HG03196 (cell line): Measurements from ENCODE around the gene PKD2L2.
"Not testable (repeated sequence)": the region's sequence is repeated elsewhere in the genome, so short reads cannot be mapped to it uniquely, and the experiment has no call there.

Experiments
- ATAC-seq: cut with Tn5 transposase; IDR thresholded peaks from one replicate; pipeline ENCODE4 v1.9.1; 2021; ENCODE audit not compliant: unreplicated experiment

The PKD2L2 gene

DNA sequence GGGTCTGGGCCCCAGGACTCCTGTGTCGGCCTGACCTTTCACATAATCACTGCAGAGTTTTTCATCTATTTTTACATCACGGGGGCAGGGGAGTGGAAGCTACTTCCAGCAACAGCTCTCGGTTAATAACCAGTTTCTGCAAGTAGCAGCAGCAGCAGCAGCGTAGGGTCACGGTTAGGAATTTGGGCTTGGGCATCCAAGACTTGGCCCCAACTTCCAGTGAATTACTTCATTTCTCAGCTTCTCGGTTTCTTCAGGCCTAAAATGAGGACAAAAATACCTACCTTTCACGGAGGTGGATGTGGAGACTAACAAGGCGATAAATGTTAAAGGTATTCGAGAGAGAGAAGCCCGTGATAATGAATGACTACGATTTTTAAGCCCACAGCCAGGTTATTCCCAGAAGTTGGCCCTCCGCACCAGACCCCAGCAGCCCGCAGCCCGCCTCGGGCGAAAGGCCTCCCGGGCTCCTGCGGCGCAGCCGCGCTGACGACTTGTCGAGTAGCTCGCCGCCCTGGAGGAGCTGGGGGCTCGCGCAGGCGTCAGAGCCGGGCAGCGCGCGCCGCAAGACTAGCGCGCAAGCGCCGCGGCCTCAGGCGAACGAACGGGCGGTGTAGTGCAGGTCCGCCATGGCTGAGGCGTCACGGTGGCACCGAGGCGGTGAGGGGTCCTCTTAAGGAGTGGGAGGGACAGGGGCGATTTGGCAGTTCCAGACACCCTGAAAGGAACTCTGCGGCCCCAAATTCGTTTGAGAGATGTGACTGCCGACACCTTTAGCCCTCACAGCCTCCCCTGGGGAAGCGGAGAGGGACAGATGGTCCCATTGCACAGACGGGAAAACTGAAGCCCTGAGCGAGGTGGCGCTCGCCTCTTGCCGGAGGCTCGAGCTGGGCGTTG, at the start of gene PKD2L2:
TSS of gene PKD2L2 (plus strand) at position 595 of the 897 bp plus-strand sequence. CDS start at position 630, 35 bp downstream.
- ATAC-seq: peak; percentile 92

DNA sequence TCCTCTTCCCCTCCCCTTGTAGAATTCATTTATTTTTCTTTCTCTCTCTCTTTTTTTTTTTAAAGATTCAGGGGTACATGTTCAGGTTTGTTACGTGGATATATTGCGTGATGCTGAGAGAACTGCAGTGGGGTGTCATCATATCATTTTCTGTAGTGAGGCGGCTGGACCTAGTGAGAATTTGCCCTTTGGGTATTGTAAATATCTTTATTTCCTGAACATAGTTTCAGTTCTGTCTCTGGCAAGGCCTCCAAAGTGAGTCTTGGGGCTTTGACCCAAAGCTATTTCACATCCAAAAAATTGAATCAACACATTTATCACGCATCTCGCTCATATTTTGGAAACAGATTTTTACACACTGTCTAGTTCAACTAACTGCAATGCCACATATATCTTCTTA, 47.0 kb upstream of the PKD2L2 start:
- ATAC-seq: no peak

DNA sequence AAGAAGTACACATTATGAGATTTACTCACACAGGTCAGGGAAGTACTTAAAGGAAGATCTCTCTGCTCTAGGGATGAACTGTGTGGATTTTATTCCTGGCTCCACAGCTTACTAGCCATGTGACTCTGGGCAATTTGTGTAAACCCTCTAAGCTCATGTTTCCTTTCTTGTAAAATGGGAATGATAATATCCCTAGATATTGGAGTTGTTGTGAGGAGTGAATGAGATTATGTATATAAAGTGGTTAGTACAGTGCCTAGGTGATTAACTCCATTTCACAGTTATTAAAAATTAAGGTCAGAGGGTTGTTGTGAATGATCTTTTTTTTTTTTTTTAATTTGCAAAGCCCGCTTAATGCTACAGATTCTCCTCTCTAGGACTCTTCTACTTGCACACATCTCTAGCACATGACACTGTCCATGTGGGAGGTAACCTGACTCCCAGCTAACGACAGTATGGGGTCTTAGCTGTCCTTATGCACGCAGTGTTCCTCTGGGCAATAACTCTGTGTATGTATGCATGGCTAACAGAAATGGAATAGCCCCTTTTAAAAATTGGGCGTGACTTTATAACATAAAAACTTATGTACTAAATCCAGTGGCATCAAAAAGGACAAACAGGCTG, 45.5 kb upstream of the PKD2L2 start:
- ATAC-seq: no peak

DNA sequence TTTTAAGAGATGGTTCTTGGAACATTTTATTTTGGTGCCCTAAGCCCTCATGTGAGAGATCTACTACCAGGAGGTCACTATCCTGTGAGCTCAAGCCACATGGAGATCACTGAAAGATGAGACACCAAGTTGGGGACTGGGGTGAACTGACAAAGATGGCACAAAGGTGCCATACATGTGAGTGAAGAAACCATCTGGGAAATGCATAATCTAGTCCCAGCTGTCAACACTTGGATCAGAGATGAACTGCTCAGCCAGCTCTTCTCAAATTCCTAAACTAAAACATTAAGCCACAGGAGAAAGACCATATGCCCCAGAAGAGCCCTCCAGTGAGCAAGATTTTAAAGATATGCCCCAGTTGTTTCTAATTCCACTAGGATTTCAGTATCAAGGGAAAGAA, 43.8 kb upstream of the PKD2L2 start:
- no peak for ATAC-seq

GRCh38 chr5:137847687-137848086, 41.6 kb upstream of the PKD2L2 start:
- ATAC-seq: no peak

DNA sequence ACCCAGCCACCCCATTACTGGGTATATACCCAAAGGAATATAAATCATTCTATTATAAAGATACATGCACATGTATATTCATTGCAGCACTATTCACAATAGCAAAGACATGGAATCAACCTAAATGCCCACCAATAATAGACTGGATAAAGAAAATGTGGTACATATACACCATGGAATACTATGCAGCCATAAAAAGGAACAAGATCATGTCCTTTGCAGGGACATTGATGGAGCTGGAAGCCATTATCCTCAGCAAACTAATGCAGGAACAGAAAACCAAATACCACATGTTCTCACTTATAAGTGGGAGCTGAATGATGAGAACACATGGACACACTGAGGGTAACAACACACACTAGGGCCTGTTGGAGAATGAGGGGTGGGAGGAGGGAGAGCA, 36.1 kb upstream of the PKD2L2 start:
- not testable (repeated sequence) for ATAC-seq

GRCh38 chr5:137856201-137856600, 33.1 kb upstream of the PKD2L2 start:
- ATAC-seq: no peak

GRCh38 chr5:137856916-137857862, 32.1 kb upstream of the PKD2L2 start:
- ATAC-seq: no peak

DNA sequence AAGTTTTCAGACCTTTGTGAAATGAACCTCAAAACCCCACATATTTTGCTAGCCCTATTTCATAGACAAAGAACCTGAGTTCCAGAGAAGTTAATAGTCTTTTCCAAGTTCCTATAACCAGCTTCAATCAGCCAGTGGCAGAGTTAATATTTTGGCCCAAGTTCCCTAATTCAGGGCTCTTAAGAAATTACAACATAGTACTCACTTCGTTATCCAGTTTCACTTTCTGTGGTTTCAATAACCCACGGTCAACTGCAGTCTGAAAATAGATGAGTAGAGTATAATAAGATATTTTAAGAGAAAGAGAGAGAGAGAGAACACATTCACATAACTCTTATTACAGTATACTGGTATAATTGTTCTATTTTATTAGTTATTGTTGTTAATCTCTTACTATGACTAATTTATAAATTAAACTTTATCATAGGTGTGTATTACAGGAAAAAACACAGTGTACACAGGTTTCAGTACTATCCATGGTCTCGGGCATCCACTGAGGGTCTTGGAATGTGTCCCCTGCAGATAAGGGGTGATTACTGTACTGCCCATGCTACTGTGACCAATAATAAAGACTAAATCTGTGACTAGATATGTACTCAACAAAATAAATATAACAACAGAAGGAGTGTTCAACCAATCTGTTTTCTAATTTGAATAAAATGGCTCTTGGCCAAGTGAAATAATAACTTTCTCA, 30.9 kb upstream of the PKD2L2 start:
- peak; percentile 79 for ATAC-seq

DNA sequence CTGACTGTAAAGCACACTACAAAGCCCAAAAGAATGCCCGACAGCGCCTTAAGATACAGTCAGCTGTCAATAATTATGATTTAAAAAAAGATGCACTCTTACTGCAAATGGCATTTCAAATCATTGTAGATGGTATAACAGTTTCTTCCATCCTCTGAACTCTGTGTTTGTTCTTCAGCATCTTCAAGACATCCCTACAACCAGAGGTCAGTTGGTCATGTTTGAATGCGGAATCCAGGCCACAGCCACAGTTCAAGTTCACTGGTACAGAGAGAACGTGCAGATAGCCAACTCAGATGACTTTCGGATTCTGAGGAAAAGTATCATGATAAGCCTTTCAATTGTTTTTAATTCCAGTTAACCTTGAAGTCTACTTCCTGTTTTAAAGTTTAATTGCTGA, 30.3 kb upstream of the PKD2L2 start:
- no peak for ATAC-seq

- ATAC-seq: no peak
These were observed 27.0 kb upstream of the PKD2L2 start for GRCh38 chr5:137862251-137862650.

DNA sequence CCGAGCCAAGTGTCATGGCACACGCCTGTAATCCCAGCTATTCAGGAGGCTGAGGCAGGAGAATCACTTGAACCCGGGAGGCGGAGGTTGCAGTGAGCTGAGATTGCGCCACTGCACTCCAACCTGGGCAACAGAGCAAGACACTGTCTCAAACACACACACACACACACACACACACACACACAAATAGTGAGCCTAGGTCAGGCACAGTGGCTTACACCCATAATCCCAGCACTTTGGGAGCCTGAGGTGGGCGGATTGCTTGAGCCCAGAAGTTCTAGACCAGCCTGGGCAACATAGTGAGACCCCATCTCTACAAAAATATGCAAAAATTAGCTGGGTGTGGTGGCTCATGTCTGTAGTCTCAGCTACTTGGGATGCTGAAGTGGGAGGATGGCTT, 25.6 kb upstream of the PKD2L2 start:
- not testable (repeated sequence) for ATAC-seq

GRCh38 chr5:137866541-137867388, 22.5 kb upstream of the PKD2L2 start:
- ATAC-seq: no peak

- ATAC-seq: no peak
These were observed 21.6 kb upstream of the PKD2L2 start, which contains the start of gene MYOT for GRCh38 chr5:137867664-137868063. Gene MYOT, plus strand, starts transcription at chr5:137867860. Its CDS starts 2,792 bp downstream, at chr5:137870652.

DNA sequence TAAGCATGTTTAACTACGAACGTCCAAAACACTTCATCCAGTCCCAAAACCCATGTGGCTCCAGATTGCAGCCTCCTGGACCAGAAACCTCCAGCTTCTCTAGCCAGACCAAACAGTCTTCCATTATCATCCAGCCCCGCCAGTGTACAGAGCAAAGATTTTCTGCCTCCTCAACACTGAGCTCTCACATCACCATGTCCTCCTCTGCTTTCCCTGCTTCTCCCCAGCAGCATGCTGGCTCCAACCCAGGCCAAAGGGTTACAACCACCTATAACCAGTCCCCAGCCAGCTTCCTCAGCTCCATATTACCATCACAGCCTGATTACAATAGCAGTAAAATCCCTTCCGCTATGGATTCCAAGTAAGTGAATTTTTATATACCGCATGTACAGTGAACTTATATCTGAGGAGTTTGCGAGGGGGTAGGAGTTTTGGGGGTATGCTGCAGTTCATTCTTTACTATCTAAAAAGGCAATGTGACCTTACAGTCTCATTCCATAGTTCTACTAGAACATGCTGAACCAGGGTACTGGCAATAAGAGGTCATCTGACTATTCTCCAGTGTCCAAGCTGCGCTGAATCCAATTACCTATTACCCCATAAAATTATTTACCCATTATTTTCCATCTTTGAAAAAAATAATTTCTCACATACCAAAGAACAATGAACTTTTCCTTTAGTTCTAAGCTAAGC, 18.5 kb upstream of the PKD2L2 start:
- no peak for ATAC-seq

GRCh38 chr5:137871571-137871970, 17.7 kb upstream of the PKD2L2 start:
- ATAC-seq: no peak

DNA sequence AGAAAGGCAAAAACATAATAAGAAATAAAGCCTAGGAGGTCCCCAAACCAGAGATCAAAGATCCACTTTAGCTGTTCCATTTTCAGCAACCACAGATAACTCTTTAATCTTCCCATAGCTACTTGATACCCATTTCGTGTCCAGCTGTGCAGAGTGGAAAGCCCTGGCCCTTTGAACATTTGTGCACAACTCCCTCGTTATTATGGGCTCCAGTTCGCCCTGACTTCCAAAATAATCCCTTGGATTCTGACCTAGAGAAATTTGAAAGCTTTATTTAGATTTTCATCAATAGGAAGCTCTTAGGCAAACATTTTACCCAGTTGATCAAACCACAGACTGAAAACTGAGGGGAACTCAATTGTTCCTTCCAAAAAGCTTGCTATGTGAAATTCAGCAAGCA, 16.8 kb upstream of the PKD2L2 start:
- no peak for ATAC-seq

DNA sequence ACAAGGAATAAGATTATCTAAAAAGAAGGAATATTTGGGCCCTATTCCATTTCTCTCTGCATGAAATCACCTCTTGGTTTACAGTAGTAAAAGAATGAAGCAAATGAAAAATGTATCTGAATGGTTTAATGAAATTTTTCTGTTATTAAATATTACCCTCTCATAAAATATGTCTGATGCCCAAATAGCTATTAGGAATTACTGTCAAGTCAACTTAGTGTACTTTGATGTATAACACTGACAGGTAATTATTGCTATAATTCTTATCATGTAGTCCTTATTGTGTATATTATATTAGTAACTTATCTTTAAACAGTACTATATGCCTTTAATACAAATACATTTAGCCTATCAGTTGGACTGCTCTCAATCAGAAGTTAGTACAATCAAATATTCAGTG, 13.2 kb upstream of the PKD2L2 start:
- no peak for ATAC-seq

DNA sequence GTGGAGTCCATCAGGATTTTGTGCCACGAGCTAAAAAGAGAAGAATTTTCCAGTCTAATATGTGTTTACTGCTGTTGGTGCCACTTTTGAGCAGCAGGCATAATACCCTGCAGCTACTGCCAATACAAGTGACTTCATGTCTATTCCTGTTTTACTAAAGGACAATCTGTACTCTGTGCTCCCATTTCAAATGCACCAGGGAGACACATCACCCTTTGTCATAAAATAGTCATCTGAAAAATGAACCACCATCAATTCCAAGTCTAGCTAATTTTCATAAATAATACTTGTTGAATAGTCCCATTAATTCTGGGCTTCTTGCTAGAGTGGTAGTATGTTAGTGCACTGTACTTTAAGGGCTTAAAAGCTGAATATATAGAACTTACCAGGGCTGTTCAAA, 8.9 kb upstream of the PKD2L2 start:
- no peak for ATAC-seq
